LHCN-M2 (cell line): ENCODE results near the gene NUDT7. TPM values are rescaled to one million over a fixed set of nuclear protein-coding genes. Genes with fewer than 3 reads are reported as not detected.
A peak's percentile ranks its signal among the peaks of the same experiment; 100 is the strongest.

Experiments
- DNase-seq: peaks from one replicate; pipeline ENCODE4 v3.0.0-alpha.2; 2012; ENCODE audit warnings: low read depth
- polyA plus RNA-seq: library from polyadenylated mRNA; unstranded; fragments of >200 nt; gene quantifications from one replicate; pipeline ENCODE4 v1.2.1, GENCODE V29; 2012; ENCODE audit warnings: missing spikeins
- total RNA-seq: library from RNA; depleted of rRNA; stranded (reverse); fragments of >200 nt; gene quantifications from 2 replicates; pipeline ENCODE4 v1.2.3, GENCODE V29; 2014; rRNA removed

NUDT7 gene
- 1.3 and 1.4 TPM in 2 replicates for total RNA-seq
- polyA plus RNA-seq: 0.78 TPM

DNA sequence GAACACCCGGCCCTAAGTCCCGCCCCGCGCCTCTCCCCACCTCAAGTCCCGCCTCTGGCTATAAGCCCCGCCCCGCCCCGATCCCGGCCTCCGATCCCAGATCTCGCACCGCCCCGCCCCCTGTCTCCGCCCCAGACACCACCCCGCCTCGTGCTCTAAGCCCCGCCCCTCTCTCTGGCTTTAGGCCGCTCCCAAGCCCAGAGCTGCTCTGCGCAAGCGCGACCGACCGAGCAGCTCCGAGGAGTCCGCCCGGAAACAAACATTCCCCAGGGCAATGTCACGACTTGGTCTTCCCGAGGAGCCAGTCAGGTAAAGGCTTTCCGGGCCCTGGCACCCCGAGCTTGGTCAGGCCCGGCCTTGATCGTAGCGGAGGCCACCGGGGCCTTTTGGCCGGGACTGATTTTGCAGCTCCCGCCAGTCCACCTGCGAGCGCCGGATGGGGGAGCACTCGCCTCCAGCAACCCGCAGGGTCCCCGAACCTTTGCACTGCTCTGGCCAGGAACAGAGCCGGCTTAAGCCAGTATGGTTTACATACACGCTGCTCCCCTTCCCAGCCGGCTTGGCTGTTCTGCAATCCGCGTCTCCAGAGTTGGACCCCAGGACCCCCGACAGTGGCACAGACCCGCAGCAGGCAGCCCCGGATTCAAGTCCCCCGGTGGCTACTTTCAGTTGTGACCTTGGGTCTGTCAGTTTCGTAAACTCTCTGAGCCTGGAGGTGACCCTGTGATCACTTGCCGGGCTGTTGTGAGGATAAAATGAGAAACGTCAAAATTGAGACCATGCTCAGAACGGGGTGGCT is at the start of gene NUDT7:
Gene NUDT7, plus strand, starts transcription at position 206 of the 799 bp plus-strand sequence. Its CDS starts 69 bp downstream, at position 275.
- DNase-seq: peak; percentile 81

GRCh38 chr16:77674888-77675287 is 47.4 kb upstream of the NUDT7 start:
- DNase-seq: no peak

- peak; percentile 59 for DNase-seq
These were observed 46.6 kb upstream of the NUDT7 start for GRCh38 chr16:77675464-77676324.

- DNase-seq: no peak
These were observed 45.2 kb upstream of the NUDT7 start for GRCh38 chr16:77677129-77677528.

GRCh38 chr16:77679391-77679790 is 42.9 kb upstream of the NUDT7 start:
- DNase-seq: no peak

DNA sequence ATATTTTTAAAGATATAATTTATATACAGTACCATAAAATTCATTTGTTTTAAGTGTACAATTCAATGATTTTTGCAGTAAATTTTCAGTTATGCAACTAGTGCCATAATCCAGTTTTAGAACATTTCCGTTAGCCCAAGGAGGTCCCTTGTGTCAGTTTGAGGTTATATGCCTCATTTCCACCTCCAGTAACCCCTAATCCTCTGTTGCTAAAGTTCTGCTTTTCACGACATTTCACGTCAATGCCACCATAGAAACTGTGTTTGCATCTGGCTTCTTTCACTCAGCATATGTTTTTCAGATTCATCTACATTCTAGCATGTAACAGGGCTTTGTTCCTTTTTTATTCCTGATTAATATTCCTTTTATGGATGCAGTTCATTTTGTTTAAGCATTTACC is 42.4 kb upstream of the NUDT7 start:
- DNase-seq: peak; percentile 5

DNA sequence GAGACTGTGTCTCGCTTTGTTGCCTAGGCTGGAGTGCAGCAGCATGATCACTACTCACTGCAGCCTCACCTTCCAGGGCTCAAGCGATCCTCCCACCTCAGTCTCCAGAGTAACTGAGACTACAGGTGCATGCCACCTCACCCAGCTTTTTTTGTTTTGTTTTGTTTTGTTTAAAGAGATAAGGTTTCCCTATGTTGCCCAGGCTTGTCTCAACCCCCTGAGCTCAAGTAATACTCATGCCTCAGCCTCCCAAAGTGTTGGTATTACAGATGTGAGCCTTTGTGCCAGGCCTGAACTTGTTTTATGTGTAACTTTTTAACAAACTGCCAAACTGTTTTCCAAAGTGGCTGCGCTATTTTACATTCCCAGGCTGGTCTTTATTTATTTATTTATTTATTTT is 41.8 kb upstream of the NUDT7 start:
- no peak for DNase-seq

DNA sequence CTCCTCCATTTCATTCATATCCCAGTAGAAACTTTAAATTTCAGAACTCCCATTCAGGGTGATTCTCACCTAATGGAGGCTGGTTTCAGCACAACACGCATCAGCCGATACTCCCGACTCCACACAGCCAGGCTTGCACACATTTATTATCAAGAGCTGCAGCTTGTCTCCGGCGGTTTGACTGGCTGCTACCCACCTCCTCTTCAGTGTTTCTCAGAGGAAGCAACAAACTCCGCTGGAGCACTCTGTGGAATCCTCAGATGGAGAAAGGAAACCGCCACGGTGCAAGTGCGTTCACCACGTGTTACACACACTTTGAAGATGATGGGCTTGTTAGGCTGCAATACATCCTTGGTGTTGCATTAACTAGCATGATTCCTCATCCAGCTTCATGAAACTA is 39.7 kb upstream of the NUDT7 start:
- DNase-seq: no peak

- DNase-seq: no peak
These were observed 38.7 kb upstream of the NUDT7 start for GRCh38 chr16:77683397-77684180.

DNA sequence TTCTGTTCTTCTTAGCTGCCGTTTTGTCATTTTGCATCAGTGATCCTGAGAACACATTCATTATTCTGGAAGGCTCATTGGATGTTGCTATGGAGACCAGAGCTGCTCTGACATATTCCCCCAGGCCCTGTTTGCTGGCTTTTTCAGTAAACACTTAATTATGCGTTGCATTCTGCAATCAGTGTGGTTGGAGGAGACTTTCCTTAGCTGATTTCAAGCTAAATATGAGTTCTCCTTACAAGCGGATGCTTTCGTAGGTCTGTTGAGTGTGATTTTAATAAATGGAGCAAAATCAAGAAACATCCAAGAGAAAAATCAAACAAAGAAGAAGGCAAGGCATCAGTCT is 38.2 kb upstream of the NUDT7 start:
- no peak for DNase-seq

- DNase-seq: no peak
These were observed 35.9 kb upstream of the NUDT7 start for GRCh38 chr16:77686385-77686784.

DNA sequence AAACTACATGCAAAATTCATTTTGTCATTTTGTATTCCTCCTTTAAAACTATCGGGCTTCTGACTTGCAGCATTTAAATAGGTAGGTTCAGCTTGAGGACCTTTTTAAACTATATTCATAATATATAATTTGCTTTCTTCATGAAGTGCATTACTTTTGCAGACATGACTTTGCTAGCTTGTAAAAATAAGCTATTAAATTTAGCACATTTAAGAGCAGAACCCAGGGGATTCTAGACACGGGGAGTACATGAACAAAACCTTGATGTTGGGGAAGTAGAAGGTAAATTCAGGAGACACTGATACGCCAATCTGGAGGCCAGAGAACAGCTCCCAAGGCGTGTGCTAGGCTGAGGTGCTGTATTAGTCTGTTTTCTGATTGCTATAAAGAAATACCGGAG is 32.3 kb upstream of the NUDT7 start:
- DNase-seq: no peak

GRCh38 chr16:77690416-77690815 is 31.9 kb upstream of the NUDT7 start:
- no peak for DNase-seq

GRCh38 chr16:77692612-77693011 is 29.7 kb upstream of the NUDT7 start:
- DNase-seq: no peak

- no peak for DNase-seq
These were observed 26.2 kb upstream of the NUDT7 start for GRCh38 chr16:77696149-77696548.

- DNase-seq: no peak
These were observed 21.5 kb upstream of the NUDT7 start for GRCh38 chr16:77700846-77701245.

GRCh38 chr16:77705351-77705750 is 17.0 kb upstream of the NUDT7 start:
- DNase-seq: no peak

DNA sequence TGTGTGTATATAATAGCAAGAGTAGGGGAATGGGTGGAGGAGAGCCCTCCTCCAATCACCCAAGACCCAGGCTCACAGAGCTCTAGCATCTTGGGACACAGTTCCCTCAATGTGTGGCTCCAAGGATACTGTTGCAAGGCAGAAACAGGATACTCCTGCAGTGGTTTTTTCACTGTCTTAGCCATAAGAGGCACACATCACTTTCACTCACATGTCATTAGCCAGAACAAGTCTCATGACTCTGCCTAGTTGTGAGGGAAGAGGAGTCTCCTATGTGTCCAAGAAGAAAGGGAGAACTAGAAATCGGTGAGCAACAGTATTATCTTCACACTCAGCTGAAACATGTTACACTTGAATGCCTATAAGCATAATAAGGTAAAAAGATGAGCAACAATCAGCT is 11.1 kb upstream of the NUDT7 start:
- DNase-seq: no peak

DNA sequence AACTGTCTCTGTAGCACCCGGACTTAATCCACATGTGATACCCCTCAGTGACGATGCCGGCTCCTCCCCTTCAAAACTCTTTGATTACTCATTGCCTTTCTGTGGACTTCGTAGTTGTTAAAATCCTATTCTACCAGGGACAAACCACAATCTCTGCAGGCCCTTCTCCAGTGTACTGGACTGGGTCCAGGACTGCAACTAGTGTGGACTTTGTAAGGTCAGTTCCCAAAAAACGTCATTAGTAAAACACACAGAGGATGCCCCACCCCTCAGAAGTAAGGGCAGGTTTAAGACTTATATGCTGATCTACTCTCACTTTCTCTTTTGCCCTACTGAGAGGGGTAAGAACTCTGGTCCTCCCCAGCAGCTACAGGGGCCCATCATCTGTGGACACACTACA is 10.5 kb upstream of the NUDT7 start:
- DNase-seq: no peak

DNA sequence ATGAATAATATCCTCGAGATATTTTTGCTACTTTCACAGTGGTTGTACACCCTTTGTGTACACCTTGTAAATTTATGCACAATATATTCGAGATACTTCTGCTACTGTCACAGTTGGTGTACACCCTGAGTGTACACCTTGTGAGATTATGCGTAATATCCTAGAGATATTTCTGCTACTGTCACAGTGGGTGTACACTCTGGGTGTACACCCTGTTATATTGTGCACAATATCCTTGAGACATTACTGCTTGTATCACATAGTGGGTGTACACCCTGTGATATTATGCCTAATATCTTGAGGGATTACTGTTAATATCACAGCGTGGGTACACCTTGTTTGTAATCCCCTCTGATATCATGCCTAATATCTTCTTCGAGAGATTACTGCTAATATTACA is 7.2 kb upstream of the NUDT7 start:
- no peak for DNase-seq

GRCh38 chr16:77721752-77722308 is 484 bp upstream of the NUDT7 start:
- DNase-seq: no peak

DNA sequence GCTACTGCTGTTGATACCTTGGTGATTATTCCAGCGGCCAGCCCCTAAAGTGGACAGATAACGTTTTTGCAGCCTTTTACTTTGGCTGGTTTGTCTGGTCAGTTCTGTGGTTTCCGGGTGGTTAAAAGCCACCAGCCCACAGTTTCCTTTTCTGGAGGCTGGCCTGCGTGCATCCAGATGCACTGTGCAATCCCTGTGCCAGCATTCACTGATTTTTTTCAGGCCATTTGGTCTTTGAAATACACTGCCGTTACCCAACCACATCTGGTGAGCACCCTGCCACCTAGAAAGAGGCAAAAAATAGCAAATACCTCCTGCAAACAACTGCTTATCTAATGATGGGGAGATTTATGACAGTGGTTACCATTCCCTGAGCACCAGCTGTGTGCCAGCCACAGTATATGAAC is 797 bp downstream of the NUDT7 start:
- DNase-seq: peak; percentile 6
